GM10248 (cell line): ENCODE results near the gene DOCK10.

Experiments
- CTCF ChIA-PET: fragments of 300-600 bp; sonication (Branson Sonifier 250); formaldehyde crosslinking; extraction: SDS; loops from one replicate; lab custom pipeline; 2021; ENCODE audit warnings: antibody characterized with exemption; lab: Yijun Ruan, JAX
- POLR2A ChIA-PET: fragments of 350-650 bp; sonication (Branson Sonifier 250); formaldehyde crosslinking; extraction: SDS; loops from one replicate; lab custom pipeline; 2020; ENCODE audit warnings: antibody characterized with exemption; lab: Yijun Ruan, JAX
- DNase-seq: peaks from one replicate; pipeline ENCODE4 v3.0.0; 2012; ENCODE audit errors: extremely low spot score
- CTCF ChIP-seq: IDR thresholded peaks from 2 replicates; pipeline ENCODE4 v1.5.1; 2012; ENCODE audit warnings: mild to moderate bottlenecking, low read depth; ENCODE audit errors: extremely low read depth, missing control alignments, control extremely low read depth

The DOCK10 gene

GRCh38 chr2:224983712-224984554 is 58.3 kb downstream of the DOCK10 start:
- no peak for TF ChIP-seq CTCF
- CTCF ChIA-PET: interaction anchor here (0.8 to 11.3 kb wide), 6 partner anchors 10 to 51 kb away, joined by 3 to 113 read pairs (median 3); no protein-coding TSS in a partner anchor
- POLR2A ChIA-PET: interaction anchor here (0.6 kb wide), 1 partner anchor 27 kb away, joined by 4 read pairs; no protein-coding TSS in a partner anchor
- DNase-seq: no peak

GRCh38 chr2:224982910-224983711 is 59.2 kb downstream of the DOCK10 start:
- no peak for TF ChIP-seq CTCF
- no peak for DNase-seq
- ChIA-PET CTCF (interaction anchor here (0.8 to 5.2 kb wide), 7 partner anchors 16 to 50 kb away, joined by 3 to 28 read pairs (median 3); no protein-coding TSS in a partner anchor), POLR2A (no interaction called here)

- POLR2A ChIA-PET: no interaction called here
- CTCF ChIA-PET: interaction anchor here (0.8 to 5.2 kb wide), 5 partner anchors 17 to 41 kb away, joined by 3 to 28 read pairs (median 3); no protein-coding TSS in a partner anchor
- no peak for TF ChIP-seq CTCF
- no peak for DNase-seq
Observed at GRCh38 chr2:224982226-224982625, 60.0 kb downstream of the DOCK10 start.

GRCh38 chr2:224976629-224977525 is 65.4 kb downstream of the DOCK10 start:
- TF ChIP-seq CTCF: no peak
- no peak for DNase-seq
- ChIA-PET CTCF (interaction anchor here (1.4 kb wide), 1 partner anchor 20 kb away, joined by 3 read pairs; no protein-coding TSS in a partner anchor), POLR2A (no interaction called here)

GRCh38 chr2:224975761-224976160 is 66.5 kb downstream of the DOCK10 start:
- POLR2A ChIA-PET: no interaction called here
- CTCF ChIA-PET: interaction anchor here (1.5 to 3.7 kb wide), 3 partner anchors 11 to 49 kb away, joined by 3 to 17 read pairs (median 6); no protein-coding TSS in a partner anchor
- no peak for DNase-seq
- TF ChIP-seq CTCF: no peak
